HepG2 (cell line): ENCODE data around the gene CLPTM1. TPM values are rescaled to one million over a fixed set of nuclear protein-coding genes. Genes with fewer than 3 reads are reported as not detected.

Experiments used
- ATF7 ChIP-seq, 2 experiments: fragments of 450-650 bp in 1 of 2; sonication (generic) in 1 of 2; formaldehyde crosslinking in 1 of 2; IDR thresholded peaks; 2 replicates each; pipeline versions ENCODE4 v1.4.0 to v1.6.1; 2016 to 2020; ENCODE audit warnings: antibody characterized with exemption in 1 of 2, mild to moderate bottlenecking in 1 of 2, missing genetic modification reagents in 1 of 2
- BCL6 ChIP-seq: IDR thresholded peaks from 2 replicates; pipeline ENCODE4 v1.6.1; 2016; ENCODE audit warnings: missing genetic modification reagents, missing compliant biosample characterization
- BRCA1 ChIP-seq: sonication (generic); formaldehyde crosslinking; IDR thresholded peaks from 2 replicates; pipeline ENCODE4 v1.4.0; 2020; ENCODE audit warnings: missing genetic modification reagents
- CCDC6 ChIP-seq: sonication (generic); formaldehyde crosslinking; IDR thresholded peaks from 2 replicates; pipeline ENCODE4 v1.8.1; 2022; ENCODE audit warnings: mild to moderate bottlenecking, missing genetic modification reagents, moderate library complexity
- CENPT ChIP-seq: sonication (generic); formaldehyde crosslinking; IDR thresholded peaks from 2 replicates; pipeline ENCODE4 v1.8.0; 2022; ENCODE audit warnings: low read depth, mild to moderate bottlenecking, moderate library complexity, missing genetic modification reagents
- EHMT2 ChIP-seq: fragments of 200-600 bp; sonication (generic); IDR thresholded peaks from 2 replicates; pipeline ENCODE4 v1.7.0; 2017; ENCODE audit warnings: antibody characterized with exemption, low read depth, low read length, borderline replicate concordance
- ESRRA ChIP-seq: sonication (generic); formaldehyde crosslinking; IDR thresholded peaks from 2 replicates; pipeline ENCODE4 v1.5.1; 2020; ENCODE audit warnings: mild to moderate bottlenecking, low read depth, missing genetic modification reagents
- FLYWCH1 ChIP-seq: sonication (generic); formaldehyde crosslinking; IDR thresholded peaks from 2 replicates; pipeline ENCODE4 v1.8.1; 2023; ENCODE audit warnings: mild to moderate bottlenecking, missing genetic modification reagents
- GATAD1 ChIP-seq: IDR thresholded peaks from 2 replicates; pipeline ENCODE4 v1.6.1; 2016; ENCODE audit warnings: missing genetic modification reagents, missing compliant biosample characterization
- HNF4A ChIP-seq: sonication (generic); formaldehyde crosslinking; IDR thresholded peaks from 2 replicates; pipeline ENCODE4 v1.4.0; 2020; ENCODE audit warnings: missing genetic modification reagents
- HOXA3 ChIP-seq: sonication (generic); formaldehyde crosslinking; IDR thresholded peaks from 2 replicates; pipeline ENCODE4 v1.5.0; 2020; ENCODE audit warnings: missing genetic modification reagents
- JDP2 ChIP-seq: sonication (generic); formaldehyde crosslinking; IDR thresholded peaks from 2 replicates; pipeline ENCODE4 v1.8.1; 2022; ENCODE audit warnings: missing genetic modification reagents, borderline replicate concordance
- MIER2 ChIP-seq: IDR thresholded peaks from 2 replicates; pipeline ENCODE4 v1.6.1; 2016; ENCODE audit warnings: missing biosample characterization, missing genetic modification reagents
- STAT5B ChIP-seq: sonication (generic); formaldehyde crosslinking; IDR thresholded peaks from 2 replicates; pipeline ENCODE4 v1.4.0; 2020; ENCODE audit warnings: missing genetic modification reagents
- TEAD2 ChIP-seq: sonication (generic); formaldehyde crosslinking; IDR thresholded peaks from 2 replicates; pipeline ENCODE4 v1.9.0; 2021; ENCODE audit warnings: missing genetic modification reagents
- YEATS4 ChIP-seq: sonication (generic); formaldehyde crosslinking; IDR thresholded peaks from 2 replicates; pipeline ENCODE4 v1.4.0; 2020; ENCODE audit warnings: missing genetic modification reagents, borderline replicate concordance
- ZKSCAN1 ChIP-seq: fragments of 150-350 bp; IDR thresholded peaks from 2 replicates; pipeline ENCODE4 v1.6.1; 2014; ENCODE audit warnings: low read length
- ZMYM3 ChIP-seq: sonication (generic); formaldehyde crosslinking; IDR thresholded peaks from 2 replicates; pipeline ENCODE4 v1.5.1; 2020; ENCODE audit warnings: mild to moderate bottlenecking, missing genetic modification reagents
- ZNF24 ChIP-seq: fragments of 450-650 bp; IDR thresholded peaks from 2 replicates; pipeline ENCODE4 v1.6.1; 2017; ENCODE audit warnings: antibody characterized with exemption, mild to moderate bottlenecking
- ZNF337 ChIP-seq: sonication (generic); formaldehyde crosslinking; IDR thresholded peaks from 2 replicates; pipeline ENCODE4 v1.5.1; 2020; ENCODE audit warnings: missing genetic modification reagents, low read depth, mild to moderate bottlenecking, borderline replicate concordance
- ZNF460 ChIP-seq: sonication (generic); formaldehyde crosslinking; IDR thresholded peaks from 2 replicates; pipeline ENCODE4 v1.5.1; 2020; ENCODE audit warnings: missing genetic modification reagents, mild to moderate bottlenecking, borderline replicate concordance
- ZNF468 ChIP-seq: sonication (generic); formaldehyde crosslinking; IDR thresholded peaks from 2 replicates; pipeline ENCODE4 v1.8.0; 2022; ENCODE audit warnings: mild to moderate bottlenecking, moderate library complexity, missing genetic modification reagents
- ZNF552 ChIP-seq: sonication (generic); formaldehyde crosslinking; IDR thresholded peaks from 2 replicates; pipeline ENCODE4 v1.9.0; 2022; ENCODE audit warnings: missing genetic modification reagents, mild to moderate bottlenecking, borderline replicate concordance
- ZNF768 ChIP-seq: sonication (generic); formaldehyde crosslinking; IDR thresholded peaks from 2 replicates; pipeline ENCODE4 v1.4.0; 2020; ENCODE audit warnings: missing genetic modification reagents
- ZSCAN30 ChIP-seq: sonication (generic); formaldehyde crosslinking; IDR thresholded peaks from 2 replicates; pipeline ENCODE4 v1.5.0; 2020; ENCODE audit warnings: mild to moderate bottlenecking, missing genetic modification reagents
- polyA plus RNA-seq, 8 experiments: library from polyadenylated mRNA; depleted of rRNA in 3 of 8; stranded (reverse) in 7 of 8; unstranded in 1 of 8; fragments of >200 nt; fragmentation: Illumina TruSeq in 4 of 8; extraction: Trizol in 4 of 8; gene quantifications; 2 replicates each; pipeline versions ENCODE4 v1.2.1 to v1.2.3, GENCODE V29; 2011 to 2016; ENCODE audit warnings: low read depth in 4 of 8, missing spikeins in 1 of 8, mixed read lengths in 1 of 8; ENCODE audit not compliant: insufficient read depth in 1 of 8
- total RNA-seq, 5 experiments: library from RNA; depleted of rRNA; stranded (reverse); fragments of >200 nt; fragmentation: Illumina TruSeq; extraction: Trizol; gene quantifications; 2 replicates each; pipeline ENCODE4 v1.2.3, GENCODE V29; 2016; ENCODE audit warnings: low read depth in 1 of 5
- TF ChIP-seq, protein P1 (sequence below): sonication (generic); formaldehyde crosslinking; IDR thresholded peaks from 2 replicates; pipeline ENCODE4 v1.4.0; 2020; ENCODE audit warnings: missing genetic modification reagents
- TF ChIP-seq, protein P2 (sequence below): sonication (generic); formaldehyde crosslinking; IDR thresholded peaks from 2 replicates; pipeline ENCODE4 v1.4.0; 2020; ENCODE audit warnings: missing genetic modification reagents
- TF ChIP-seq, protein P3 (sequence below): IDR thresholded peaks from 2 replicates; pipeline ENCODE4 v1.6.1; 2016

Gene CLPTM1
- total and polyA plus RNA-seq, 2 of the 13 experiments (the other 11 are each of a cell fraction or from before 2014, with no cell fraction given) = 34.9 to 42.8 TPM

DNA sequence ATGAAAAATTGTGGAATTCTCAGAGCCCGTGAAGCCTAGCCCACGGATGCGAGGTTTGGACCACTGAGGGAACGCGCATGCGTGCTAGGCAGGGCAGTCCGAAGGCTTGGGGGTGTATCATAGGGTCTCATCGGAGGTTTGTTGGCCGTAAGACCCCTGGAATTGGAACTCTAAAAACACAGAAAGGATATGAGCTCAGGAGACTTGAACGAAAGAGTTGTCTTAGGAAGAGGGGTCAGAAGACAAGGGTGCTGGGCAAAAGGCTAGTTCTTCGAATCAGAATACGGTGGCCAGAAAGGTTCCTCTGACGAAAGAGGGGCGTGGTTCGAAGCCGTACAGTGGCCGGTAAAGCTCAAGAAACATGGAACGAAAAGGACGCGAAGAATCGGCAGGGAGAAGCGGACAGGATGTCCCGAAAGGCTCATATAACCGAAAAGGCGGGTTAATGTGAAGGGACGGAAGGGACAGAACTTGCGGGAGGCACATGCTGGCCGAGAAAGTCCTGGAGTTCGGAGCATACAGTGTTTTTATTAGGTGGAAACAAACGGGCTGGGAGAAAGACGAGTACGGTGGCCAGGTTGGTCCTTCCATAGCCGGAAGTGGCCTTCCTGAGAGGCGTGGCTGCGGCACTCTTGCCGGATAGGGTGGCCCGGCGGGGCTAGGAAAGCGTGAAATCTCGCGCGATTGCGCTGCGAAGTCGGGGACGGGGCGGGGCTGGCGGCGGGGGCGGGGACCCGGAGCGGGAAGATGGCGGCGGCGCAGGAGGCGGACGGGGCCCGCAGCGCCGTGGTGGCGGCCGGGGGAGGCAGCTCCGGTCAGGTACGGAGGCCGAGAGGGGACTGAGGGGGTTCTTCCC, at the start of gene CLPTM1 (continued):
- TF ChIP-seq, protein P1, sequence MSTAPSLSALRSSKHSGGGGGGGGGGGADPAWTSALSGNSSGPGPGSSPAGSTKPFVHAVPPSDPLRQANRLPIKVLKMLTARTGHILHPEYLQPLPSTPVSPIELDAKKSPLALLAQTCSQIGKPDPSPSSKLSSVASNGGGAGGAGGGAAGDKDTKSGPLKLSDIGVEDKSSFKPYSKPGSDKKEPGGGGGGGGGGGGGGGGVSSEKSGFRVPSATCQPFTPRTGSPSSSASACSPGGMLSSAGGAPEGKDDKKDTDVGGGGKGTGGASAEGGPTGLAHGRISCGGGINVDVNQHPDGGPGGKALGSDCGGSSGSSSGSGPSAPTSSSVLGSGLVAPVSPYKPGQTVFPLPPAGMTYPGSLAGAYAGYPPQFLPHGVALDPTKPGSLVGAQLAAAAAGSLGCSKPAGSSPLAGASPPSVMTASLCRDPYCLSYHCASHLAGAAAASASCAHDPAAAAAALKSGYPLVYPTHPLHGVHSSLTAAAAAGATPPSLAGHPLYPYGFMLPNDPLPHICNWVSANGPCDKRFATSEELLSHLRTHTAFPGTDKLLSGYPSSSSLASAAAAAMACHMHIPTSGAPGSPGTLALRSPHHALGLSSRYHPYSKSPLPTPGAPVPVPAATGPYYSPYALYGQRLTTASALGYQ = no peak
- TF ChIP-seq ZNF552 (CRISPR knock-in tag) (peak; percentile 28; the same call in 1 of the 2 replicates), CENPT (0 out of 2 replicates have a peak, but pooled peaks have one; percentile 32), ZSCAN30 (CRISPR knock-in tag) (no peak), ATF7 (IDR thresholded peaks at IDR 0.05) (no peak), ATF7 (CRISPR knock-in tag; IDR thresholded peaks at IDR 0.05) (no peak), HNF4A (CRISPR knock-in tag) (no peak; the same call in 1 of the 2 replicates), MIER2 (CRISPR knock-in tag) (no peak), ZNF768 (CRISPR knock-in tag) (peak; percentile 11; the same call in 1 of the 2 replicates), JDP2 (CRISPR knock-in tag) (no peak), ZNF24 (no peak), ZNF337 (CRISPR knock-in tag) (no peak), ZNF468 (0 out of 2 replicates have a peak, but pooled peaks have one; percentile 27), FLYWCH1 (CRISPR knock-in tag) (no peak), STAT5B (CRISPR knock-in tag) (no peak), ZKSCAN1 (no peak), ZNF460 (CRISPR knock-in tag) (no peak; the same call in 1 of the 2 replicates), TEAD2 (CRISPR knock-in tag) (no peak), ESRRA (no peak; the same call in 1 of the 2 replicates), CCDC6 (no peak), HOXA3 (peak; percentile 76; the same call in 1 of the 2 replicates), EHMT2 (no peak), GATAD1 (CRISPR knock-in tag) (peak; percentile 93), ZMYM3 (CRISPR knock-in tag) (no peak), BCL6 (0 out of 2 replicates have a peak, but pooled peaks have one; percentile 14), YEATS4 (CRISPR knock-in tag) (peak; percentile 81; the same call in 1 of the 2 replicates), BRCA1 (CRISPR knock-in tag) (no peak)
- TF ChIP-seq, protein P2, sequence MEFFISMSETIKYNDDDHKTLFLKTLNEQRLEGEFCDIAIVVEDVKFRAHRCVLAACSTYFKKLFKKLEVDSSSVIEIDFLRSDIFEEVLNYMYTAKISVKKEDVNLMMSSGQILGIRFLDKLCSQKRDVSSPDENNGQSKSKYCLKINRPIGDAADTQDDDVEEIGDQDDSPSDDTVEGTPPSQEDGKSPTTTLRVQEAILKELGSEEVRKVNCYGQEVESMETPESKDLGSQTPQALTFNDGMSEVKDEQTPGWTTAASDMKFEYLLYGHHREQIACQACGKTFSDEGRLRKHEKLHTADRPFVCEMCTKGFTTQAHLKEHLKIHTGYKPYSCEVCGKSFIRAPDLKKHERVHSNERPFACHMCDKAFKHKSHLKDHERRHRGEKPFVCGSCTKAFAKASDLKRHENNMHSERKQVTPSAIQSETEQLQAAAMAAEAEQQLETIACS (CRISPR knock-in tag) = no peak
- TF ChIP-seq, protein P3, sequence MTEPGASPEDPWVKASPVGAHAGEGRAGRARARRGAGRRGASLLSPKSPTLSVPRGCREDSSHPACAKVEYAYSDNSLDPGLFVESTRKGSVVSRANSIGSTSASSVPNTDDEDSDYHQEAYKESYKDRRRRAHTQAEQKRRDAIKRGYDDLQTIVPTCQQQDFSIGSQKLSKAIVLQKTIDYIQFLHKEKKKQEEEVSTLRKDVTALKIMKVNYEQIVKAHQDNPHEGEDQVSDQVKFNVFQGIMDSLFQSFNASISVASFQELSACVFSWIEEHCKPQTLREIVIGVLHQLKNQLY = no peak
